IMR-90 (cell line): ENCODE results near the gene SYNE1. TPM values are rescaled to one million over a fixed set of nuclear protein-coding genes. Genes with fewer than 3 reads are reported as not detected.

Source experiments
- ATAC-seq: fragments of 200-7000 bp; cut with Tn5 transposase; 2 replicates; pipeline ENCODE4 v1.9.1; 2020; ENCODE audit warnings: low read depth, mild to moderate bottlenecking, moderate library complexity
- BruUV-seq: library from RNA; stranded (reverse); fragments of 400-500 nt; replicated peaks from 2 replicates; lab custom pipeline; 2021; lab: Mats Ljungman, UMichigan
- CTCF ChIA-PET: fragments of 300-600 bp; formaldehyde crosslinking; extraction: SDS; loops from one replicate; lab custom pipeline; 2021; ENCODE audit warnings: antibody characterized with exemption; lab: Yijun Ruan, JAX
- POLR2A ChIA-PET: fragments of 300-600 bp; sonication (Branson Sonifier 250); formaldehyde crosslinking; loops from one replicate; lab custom pipeline; 2022; ENCODE audit warnings: antibody characterized with exemption; ENCODE audit not compliant: unreplicated experiment; lab: Charles Lee
- DNase-seq: peaks from one replicate; pipeline ENCODE4 v3.0.0; 2013
- H2AFZ ChIP-seq: replicated peaks from 2 replicates; pipeline ENCODE3; 2013; ENCODE audit warnings: low read length, mild to moderate bottlenecking; ENCODE audit not compliant: poor library complexity
- H2AK5ac ChIP-seq: 2 replicates; pipeline ENCODE4 v1.6.1; 2013; ENCODE audit warnings: low read depth, low read length, inconsistent platforms
- H2AK9ac ChIP-seq: replicated peaks from 2 replicates; pipeline ENCODE3; 2013; ENCODE audit warnings: mild to moderate bottlenecking, low read depth, low read length, moderate library complexity; ENCODE audit not compliant: poor library complexity
- H2BK120ac ChIP-seq: 2 replicates; pipeline ENCODE4 v1.6.1; 2013; ENCODE audit warnings: low read depth, low read length, inconsistent platforms
- H2BK15ac ChIP-seq: 3 replicates; pipeline ENCODE4 v1.6.1; 2013; ENCODE audit warnings: low read depth, low read length, inconsistent platforms
- H2BK20ac ChIP-seq: 2 replicates; pipeline ENCODE4 v1.6.1; 2013; ENCODE audit warnings: low read depth, mild to moderate bottlenecking, inconsistent platforms, low read length, moderate library complexity
- H2BK5ac ChIP-seq: 2 replicates; pipeline ENCODE4 v1.6.1; 2013; ENCODE audit warnings: mild to moderate bottlenecking, low read depth, low read length, inconsistent platforms; ENCODE audit not compliant: poor library complexity, severe bottlenecking
- H3K14ac ChIP-seq: replicated peaks from 2 replicates; pipeline ENCODE4 v1.6.1; 2013; ENCODE audit warnings: low read depth, low read length, inconsistent platforms
- H3K18ac ChIP-seq: 2 replicates; pipeline ENCODE4 v1.6.1; 2013; ENCODE audit warnings: low read depth, low read length, control low read depth
- H3K23ac ChIP-seq: 2 replicates; pipeline ENCODE4 v1.6.1; 2013; ENCODE audit warnings: low read depth, low read length, inconsistent platforms
- H3K27ac ChIP-seq: 2 replicates; pipeline ENCODE4 v1.5.1; 2013; ENCODE audit warnings: mild to moderate bottlenecking, control low read depth, low read length; ENCODE audit not compliant: insufficient read depth
- H3K27me3 ChIP-seq: 2 replicates; pipeline ENCODE4 v1.6.1; 2013; ENCODE audit warnings: low read length; ENCODE audit not compliant: control insufficient read depth, insufficient read depth
- H3K36me3 ChIP-seq: 2 replicates; pipeline ENCODE4 v1.6.1; 2013; ENCODE audit warnings: low read length, mixed read lengths; ENCODE audit not compliant: control insufficient read depth, insufficient read depth
- H3K4ac ChIP-seq: 2 replicates; pipeline ENCODE4 v1.6.1; 2013; ENCODE audit warnings: low read depth, low read length, inconsistent platforms
- H3K4me1 ChIP-seq: 2 replicates; pipeline ENCODE4 v1.6.1; 2013; ENCODE audit warnings: low read length, mixed read lengths; ENCODE audit not compliant: control insufficient read depth, insufficient read depth
- H3K4me2 ChIP-seq: 2 replicates; pipeline ENCODE4 v1.6.1; 2013; ENCODE audit warnings: low read depth, mild to moderate bottlenecking, control low read depth, low read length, moderate library complexity
- H3K4me3 ChIP-seq: 2 replicates; pipeline ENCODE4 v1.5.1; 2013; ENCODE audit warnings: low read depth, mild to moderate bottlenecking, control low read depth, low read length, moderate library complexity; ENCODE audit not compliant: insufficient read depth
- H3K56ac ChIP-seq: 2 replicates; pipeline ENCODE4 v1.6.1; 2013; ENCODE audit warnings: low read length, inconsistent platforms; ENCODE audit not compliant: insufficient read depth; ENCODE audit errors: extremely low read depth
- H3K79me1 ChIP-seq, 2 experiments: 2 replicates each; pipeline ENCODE4 v1.6.1; 2013; ENCODE audit warnings: low read length in 2 of 2, inconsistent platforms in 1 of 2, low read depth in 1 of 2
- H3K9ac ChIP-seq: 2 replicates; pipeline ENCODE4 v1.6.1; 2013; ENCODE audit warnings: low read depth, low read length, control low read depth
- H3K9me1 ChIP-seq: 2 replicates; pipeline ENCODE4 v1.6.1; 2013; ENCODE audit warnings: low read length, inconsistent platforms; ENCODE audit not compliant: insufficient read depth
- H3K9me3 ChIP-seq: 2 replicates; pipeline ENCODE4 v1.6.1; 2013; ENCODE audit warnings: low read length; ENCODE audit not compliant: control insufficient read depth, insufficient read depth
- H4K20me1 ChIP-seq: 2 replicates; pipeline ENCODE4 v1.6.1; 2013; ENCODE audit warnings: low read length, inconsistent platforms; ENCODE audit not compliant: insufficient read depth
- H4K5ac ChIP-seq: 2 replicates; pipeline ENCODE4 v1.6.1; 2013; ENCODE audit warnings: mild to moderate bottlenecking, low read depth, low read length, control low read depth
- H4K8ac ChIP-seq, 2 experiments: 2 replicates each; pipeline ENCODE4 v1.6.1; 2013; ENCODE audit warnings: low read depth in 2 of 2, low read length in 2 of 2, control low read depth in 1 of 2, inconsistent platforms in 1 of 2
- H4K91ac ChIP-seq: 2 replicates; pipeline ENCODE4 v1.6.1; 2013; ENCODE audit warnings: low read depth, low read length, inconsistent platforms; ENCODE audit not compliant: insufficient read depth
- BHLHE40 ChIP-seq: fragments of 150-350 bp; IDR thresholded peaks from 2 replicates; pipeline ENCODE4 v1.6.1; 2016; ENCODE audit warnings: mild to moderate bottlenecking, low read depth, low read length
- CHD1 ChIP-seq: IDR thresholded peaks from 2 replicates; pipeline ENCODE4 v1.6.1; 2012; ENCODE audit warnings: low read depth, low read length, improper control_type of control experiment
- CTCF ChIP-seq: conservative IDR thresholded peaks from 2 replicates; pipeline ENCODE4 v1.5.1; 2012; ENCODE audit warnings: mild to moderate bottlenecking, low read depth, low read length, improper control_type of control experiment
- ELK1 ChIP-seq: fragments of 150-350 bp; IDR thresholded peaks from 2 replicates; pipeline ENCODE4 v1.6.1; 2016; ENCODE audit warnings: low read depth, mild to moderate bottlenecking, low read length, moderate library complexity, borderline replicate concordance
- FOS ChIP-seq: fragments of 150-350 bp; IDR thresholded peaks from 2 replicates; pipeline ENCODE4 v1.6.1; 2016; ENCODE audit warnings: low read depth, low read length
- MAFK ChIP-seq: IDR thresholded peaks from 2 replicates; pipeline ENCODE4 v1.6.1; 2012; ENCODE audit warnings: low read depth, low read length, improper control_type of control experiment
- MAZ ChIP-seq: IDR thresholded peaks from 2 replicates; pipeline ENCODE4 v1.6.1; 2012; ENCODE audit warnings: low read depth, mild to moderate bottlenecking, low read length, improper control_type of control experiment, moderate library complexity, borderline replicate concordance
- MXI1 ChIP-seq: IDR thresholded peaks from 2 replicates; pipeline ENCODE4 v1.6.1; 2012; ENCODE audit warnings: low read depth, mild to moderate bottlenecking, low read length, moderate library complexity, borderline replicate concordance
- NFE2L2 ChIP-seq: fragments of 150-350 bp; IDR thresholded peaks from 2 replicates; pipeline ENCODE4 v1.6.1; 2016; ENCODE audit warnings: low read depth, mild to moderate bottlenecking, low read length
- POLR2A ChIP-seq: IDR thresholded peaks from 2 replicates; pipeline ENCODE4 v1.6.1; 2012; ENCODE audit warnings: mild to moderate bottlenecking, low read depth, low read length
- RAD21 ChIP-seq: IDR thresholded peaks from 2 replicates; pipeline ENCODE4 v1.6.1; 2012; ENCODE audit warnings: low read length, improper control_type of control experiment
- RFX5 ChIP-seq: IDR thresholded peaks from 2 replicates; pipeline ENCODE4 v1.8.0; 2012; ENCODE audit warnings: low read depth, mild to moderate bottlenecking, low read length, moderate library complexity
- SMC3 ChIP-seq: fragments of 150-350 bp; IDR thresholded peaks from 2 replicates; pipeline ENCODE4 v1.6.1; 2016; ENCODE audit warnings: low read depth, mild to moderate bottlenecking, antibody characterized with exemption, low read length, moderate library complexity
- WGBS, 2 experiments: methylation state at CpG; one replicate each; pipeline versions ENCODE4 v1.1.5 to v1.1.7; 2013; ENCODE audit warnings: missing lambda C conversion rate in 2 of 2; ENCODE audit not compliant: insufficient read length in 1 of 2; ENCODE audit errors: extremely low coverage in 2 of 2; 5-methylcytosine and 5-hydroxymethylcytosine counted together
- dilution Hi-C: fragments of 300-500 bp; cut with HindIII; formaldehyde crosslinking; loops from one replicate; pipeline ENCODE4 v1.14.3; 2018; ENCODE audit warnings: low sequenced_read_pairs; ENCODE audit not compliant: unreplicated experiment
- in situ Hi-C: fragments of 300-500 bp; cut with MboI; formaldehyde crosslinking; loops from 3 replicates; pipeline ENCODE4 v1.14.3; 2019; ENCODE audit warnings: low sequenced_read_pairs, inconsistent platforms, mixed read lengths
- intact Hi-C: fragments of 100-400 bp; cut with micrococcal nuclease; formaldehyde crosslinking; loops from 2 replicates; pipeline ENCODE4 v1.10.0; 2022
- polyA plus RNA-seq, 3 experiments: library from polyadenylated mRNA; depleted of rRNA; stranded (reverse); fragments of >200 nt; gene quantifications; 2 replicates each; pipeline ENCODE4 v1.2.3, GENCODE V29; 2012; ENCODE audit warnings: low replicate concordance in 1 of 3
- total RNA-seq: library from RNA; depleted of rRNA; stranded (reverse); fragments of >200 nt; gene quantifications from 2 replicates; pipeline ENCODE4 v1.2.3, GENCODE V29; 2012

The SYNE1 gene
- total and polyA plus RNA-seq, 2 of the 4 experiments (the other 2 are of a cell fraction): 34.1 to 159 TPM

- H2BK120ac ChIP-seq: no peak overlapping the region
- no peak overlapping the region for H4K91ac ChIP-seq
- no peak overlapping the region for H3K14ac ChIP-seq
- H4K20me1 ChIP-seq: no peaks in the 10 kb centered on the region
- H3K4me3 ChIP-seq: no peak overlapping the region
- no TSS peak for BruUV-seq
- POLR2A ChIA-PET: no interaction called here
- intact Hi-C loops: no loop called here
- peak overlapping the region; percentile 60 for H2BK5ac ChIP-seq
- H3K27ac ChIP-seq: no peak overlapping the region
- no peak overlapping the region for H2AK9ac ChIP-seq
- no peaks in the 10 kb centered on the region for H3K79me1 ChIP-seq
- DNase-seq: peak; percentile 22
- peak overlapping the region; percentile 33; the same call in 1 of the 2 replicates for H2BK20ac ChIP-seq
- H4K8ac ChIP-seq: no peak overlapping the region
- H3K27me3 ChIP-seq: no peaks in the 10 kb centered on the region
- H3K4me2 ChIP-seq: peak overlapping the region; percentile 54; the same call in 1 of the 2 replicates
- H2BK15ac ChIP-seq: no peak overlapping the region
- dilution Hi-C loops: no loop called here
- CTCF ChIA-PET: no interaction called here
- H3K56ac ChIP-seq: no peak overlapping the region
- H3K18ac ChIP-seq: peak overlapping the region; percentile 85; the same call in 1 of the 2 replicates
- no peak overlapping the region for H3K9ac ChIP-seq
- no peak for ATAC-seq
- no CpG with 5 or more reads among the region's 4 CpGs for WGBS, 2 experiments
- no peak for TF ChIP-seq MXI1
- no peak for TF ChIP-seq CTCF
- TF ChIP-seq MAFK: no peak
- no peak for TF ChIP-seq NFE2L2
- no peak for TF ChIP-seq RFX5
- TF ChIP-seq ELK1: no peak
- no peak for TF ChIP-seq POLR2A
- no peak for TF ChIP-seq CHD1
- TF ChIP-seq BHLHE40: no peak
- TF ChIP-seq FOS: no peak
- TF ChIP-seq SMC3: no peak
- TF ChIP-seq RAD21: no peak
- TF ChIP-seq MAZ: no peak
- H2AFZ ChIP-seq: no peak overlapping the region
- no peak overlapping the region for H2AK5ac ChIP-seq
- H3K4me1 ChIP-seq: peaks cover 10% of the 10 kb centered on the region
- H4K5ac ChIP-seq: 0 out of 2 replicates have a peak overlapping the region, but pooled peaks have one; percentile 20
- H3K4ac ChIP-seq: no peak overlapping the region
- no peak overlapping the region for H3K23ac ChIP-seq
- in situ Hi-C loops: no loop called here
- H3K9me1 ChIP-seq: peaks cover 6% of the 10 kb centered on the region
- H3K36me3 ChIP-seq: peaks cover 4% of the 10 kb centered on the region; the same call in 1 of the 2 replicates
- H3K9me3 ChIP-seq: no peaks in the 10 kb centered on the region
Measured at GRCh38 chr6:152457949-152458624, 179.1 kb downstream of the SYNE1 start.
